Esophagus squamous epithelium (tissue), 5 donors: ENCODE results near the gene CDKN2B-AS1. TPM values are rescaled to one million over a fixed set of nuclear protein-coding genes. Genes with fewer than 3 reads are reported as not detected.

ENCODE experiments used
- DNase-seq: peaks from one replicate; lab custom pipeline; 2025; lab: John Stamatoyannopoulos, UW
- H3K27ac ChIP-seq, 4 donors: fragments of 200-600 bp; sonication (generic); one replicate each; pipeline ENCODE4 v1.5.1; 2016 to 2019; ENCODE audit warnings: mild to moderate bottlenecking in 1 of 4
- H3K27me3 ChIP-seq, 4 donors: fragments of 200-600 bp; sonication (generic); 1 replicate in 3 of 4; 2 replicates in 1 of 4; pipeline versions ENCODE4 v1.5.1 to v1.6.0; 2017 to 2021; ENCODE audit warnings: antibody characterized with exemption in 1 of 4
- H3K36me3 ChIP-seq, 3 donors: fragments of 200-600 bp; sonication (generic); one replicate each; pipeline ENCODE4 v1.5.1; 2016 to 2019
- H3K4me1 ChIP-seq, 3 donors: fragments of 200-600 bp; sonication (generic); one replicate each; pipeline ENCODE4 v1.5.1; 2017 to 2019
- H3K4me3 ChIP-seq, 4 donors: fragments of 200-600 bp; sonication (generic); 1 replicate in 3 of 4; 2 replicates in 1 of 4; pipeline ENCODE4 v1.5.1; 2016 to 2019; ENCODE audit warnings: mild to moderate bottlenecking in 2 of 4, moderate library complexity in 1 of 4
- H3K9me3 ChIP-seq, 3 donors: fragments of 200-600 bp; sonication (generic); one replicate each; pipeline ENCODE4 v1.5.1; 2016 to 2019
- POLR2A ChIP-seq, 4 donors: fragments of 450-650 bp; IDR thresholded peaks; one replicate each; pipeline ENCODE4 v1.6.1; 2017; ENCODE audit warnings: antibody characterized with exemption in 4 of 4, mild to moderate bottlenecking in 4 of 4, moderate library complexity in 3 of 4
- WGBS, 2 donors: methylation state at CpG; one replicate each; pipeline ENCODE4 v1.1.5; 2018; 5-methylcytosine and 5-hydroxymethylcytosine counted together
- intact Hi-C: fragments of 100-400 bp; cut with DNase I; formaldehyde crosslinking; loops from one replicate; pipeline ENCODE4 v1.15.0; 2022
- total RNA-seq, 4 donors: library from RNA; depleted of rRNA; stranded (reverse); fragments of >200 nt; gene quantifications; one replicate each; pipeline ENCODE4 v1.1.0, GENCODE V29; 2016
- TF ChIP-seq, protein P1 (sequence below), 6 experiments: fragments of 450-650 bp in 4 of 6; fragments of 200-600 bp in 2 of 6; sonication (generic) in 2 of 6; IDR thresholded peaks; one replicate each; pipeline ENCODE4 v1.5.1; 2016 to 2019; ENCODE audit warnings: antibody characterized with exemption in 6 of 6, mild to moderate bottlenecking in 4 of 6, moderate library complexity in 4 of 6
- donor health status: DM: yes; HTN: yes; CAD: no.

Gene CDKN2B-AS1
- total RNA-seq, 4 donors from 2014 or later = 0.48 to 1.7 (median 0.80) TPM

DNA sequence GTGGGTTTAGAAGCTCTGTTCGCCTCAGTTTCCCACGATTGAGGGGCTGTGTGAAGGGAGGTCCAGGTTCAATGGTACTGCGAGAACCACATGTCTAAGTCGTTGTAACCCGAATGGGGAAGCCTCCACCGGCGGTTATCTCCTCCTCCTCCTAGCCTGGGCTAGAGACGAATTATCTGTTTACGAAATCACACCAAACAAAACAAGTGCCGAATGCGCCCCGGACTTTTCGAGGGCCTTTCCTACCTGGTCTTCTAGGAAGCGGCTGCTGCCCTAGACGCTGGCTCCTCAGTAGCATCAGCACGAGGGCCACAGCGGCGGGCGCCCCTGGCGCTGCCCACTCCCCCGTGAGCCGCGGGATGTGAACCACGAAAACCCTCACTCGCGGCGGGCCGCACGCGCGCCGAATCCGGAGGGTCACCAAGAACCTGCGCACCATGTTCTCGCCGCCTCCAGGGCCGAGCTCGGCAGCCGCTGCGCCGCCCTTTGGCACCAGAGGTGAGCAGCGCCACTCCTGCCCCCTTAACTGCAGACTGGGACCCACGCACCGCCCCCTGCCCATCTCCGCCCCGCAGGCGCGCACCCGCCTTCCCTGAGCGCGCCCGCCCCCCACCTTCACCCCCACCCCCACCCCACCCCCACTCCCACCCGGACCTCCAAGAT lies 567 bp upstream of the CDKN2B-AS1 start, which contains the start of gene CDKN2A:
Gene CDKN2A (minus strand): TSS at position 500 of the 663 bp plus-strand sequence.
- peak within 1 kb of the TSS; percentile 81 to 92 (median 84) for H3K27ac ChIP-seq
- DNase-seq = no peak
- intact Hi-C loops = loop anchor here (10.0 kb wide), 1 partner anchor 179 kb away; no protein-coding TSS in a partner anchor
- H3K9me3 ChIP-seq = no peaks in the 10 kb centered on the region
- peaks cover 4 to 28% (median 5%) of the 10 kb centered on the region in 3 donors for H3K4me1 ChIP-seq
- H3K4me3 ChIP-seq = peak within 1 kb of the TSS; percentile 76 to 90 (median 78)
- 15 to 43% methylated on average over 1 to 15 of the region's 53 CpGs for WGBS, 2 donors
- TF ChIP-seq, protein P1, sequence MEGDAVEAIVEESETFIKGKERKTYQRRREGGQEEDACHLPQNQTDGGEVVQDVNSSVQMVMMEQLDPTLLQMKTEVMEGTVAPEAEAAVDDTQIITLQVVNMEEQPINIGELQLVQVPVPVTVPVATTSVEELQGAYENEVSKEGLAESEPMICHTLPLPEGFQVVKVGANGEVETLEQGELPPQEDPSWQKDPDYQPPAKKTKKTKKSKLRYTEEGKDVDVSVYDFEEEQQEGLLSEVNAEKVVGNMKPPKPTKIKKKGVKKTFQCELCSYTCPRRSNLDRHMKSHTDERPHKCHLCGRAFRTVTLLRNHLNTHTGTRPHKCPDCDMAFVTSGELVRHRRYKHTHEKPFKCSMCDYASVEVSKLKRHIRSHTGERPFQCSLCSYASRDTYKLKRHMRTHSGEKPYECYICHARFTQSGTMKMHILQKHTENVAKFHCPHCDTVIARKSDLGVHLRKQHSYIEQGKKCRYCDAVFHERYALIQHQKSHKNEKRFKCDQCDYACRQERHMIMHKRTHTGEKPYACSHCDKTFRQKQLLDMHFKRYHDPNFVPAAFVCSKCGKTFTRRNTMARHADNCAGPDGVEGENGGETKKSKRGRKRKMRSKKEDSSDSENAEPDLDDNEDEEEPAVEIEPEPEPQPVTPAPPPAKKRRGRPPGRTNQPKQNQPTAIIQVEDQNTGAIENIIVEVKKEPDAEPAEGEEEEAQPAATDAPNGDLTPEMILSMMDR (IDR thresholded peaks at IDR 0.05) = no peak
- TF ChIP-seq POLR2A (IDR thresholded peaks at IDR 0.05) = peak in 1 of 4 donors; percentile 13
- no peaks in the 10 kb centered on the region for H3K36me3 ChIP-seq
- H3K27me3 ChIP-seq = peaks cover 0 to 83% (median 9%) of the 10 kb centered on the region in 4 donors

DNA sequence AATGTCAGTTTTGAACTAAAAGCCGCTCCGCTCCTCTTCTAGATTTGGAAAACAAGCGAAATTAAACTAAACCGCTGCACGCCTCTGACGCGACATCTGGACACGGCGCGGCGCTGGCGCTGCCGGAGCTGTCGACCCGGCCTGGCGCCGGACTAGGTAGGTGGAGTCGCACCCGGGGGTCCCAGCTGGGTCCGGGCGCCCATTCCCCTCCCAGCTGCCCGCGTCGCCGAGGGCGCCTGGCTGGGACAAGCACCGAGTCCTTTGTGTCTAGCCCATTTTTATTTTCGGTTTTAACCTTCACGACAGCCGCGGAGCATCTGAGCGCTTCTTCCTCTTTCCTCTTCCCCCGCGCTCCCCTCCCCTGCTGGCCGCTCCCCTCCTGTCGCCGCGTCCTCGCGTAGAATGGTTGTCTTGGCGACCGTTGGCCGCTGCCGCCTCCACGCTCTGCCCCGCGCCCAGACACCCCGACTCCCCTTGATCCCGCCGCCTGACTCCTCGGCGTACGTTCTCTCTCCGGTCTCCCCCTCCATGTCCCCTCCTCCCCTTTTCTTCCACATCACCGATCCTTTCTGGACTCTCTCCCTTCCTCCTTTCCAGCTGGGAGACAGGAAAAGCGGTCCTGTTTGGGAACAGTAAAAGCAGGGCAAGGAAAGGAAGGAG lies 545 bp downstream of the CDKN2B-AS1 start:
- intact Hi-C loops = loop anchor here (10.0 kb wide), 1 partner anchor 180 kb away; no protein-coding TSS in a partner anchor
- H3K27me3 ChIP-seq = peaks cover 0 to 79% (median under 1%) of the 10 kb centered on the region in 4 donors
- no peaks in the 10 kb centered on the region for H3K9me3 ChIP-seq
- TF ChIP-seq, protein P1 (IDR thresholded peaks at IDR 0.05) = no peak
- peak in 1 of 4 donors; percentile 58 for TF ChIP-seq POLR2A (IDR thresholded peaks at IDR 0.05)
- H3K4me1 ChIP-seq = peaks cover 4 to 28% (median 5%) of the 10 kb centered on the region in 3 donors
- H3K36me3 ChIP-seq = no peaks in the 10 kb centered on the region
- peak overlapping the region; percentile 76 to 90 (median 78) for H3K4me3 ChIP-seq
- DNase-seq = peak; percentile 58
- 0 to 1% methylated on average over 32 to 52 of the region's 56 CpGs for WGBS, 2 donors
- H3K27ac ChIP-seq = peak overlapping the region; percentile 81 to 92 (median 84)

DNA sequence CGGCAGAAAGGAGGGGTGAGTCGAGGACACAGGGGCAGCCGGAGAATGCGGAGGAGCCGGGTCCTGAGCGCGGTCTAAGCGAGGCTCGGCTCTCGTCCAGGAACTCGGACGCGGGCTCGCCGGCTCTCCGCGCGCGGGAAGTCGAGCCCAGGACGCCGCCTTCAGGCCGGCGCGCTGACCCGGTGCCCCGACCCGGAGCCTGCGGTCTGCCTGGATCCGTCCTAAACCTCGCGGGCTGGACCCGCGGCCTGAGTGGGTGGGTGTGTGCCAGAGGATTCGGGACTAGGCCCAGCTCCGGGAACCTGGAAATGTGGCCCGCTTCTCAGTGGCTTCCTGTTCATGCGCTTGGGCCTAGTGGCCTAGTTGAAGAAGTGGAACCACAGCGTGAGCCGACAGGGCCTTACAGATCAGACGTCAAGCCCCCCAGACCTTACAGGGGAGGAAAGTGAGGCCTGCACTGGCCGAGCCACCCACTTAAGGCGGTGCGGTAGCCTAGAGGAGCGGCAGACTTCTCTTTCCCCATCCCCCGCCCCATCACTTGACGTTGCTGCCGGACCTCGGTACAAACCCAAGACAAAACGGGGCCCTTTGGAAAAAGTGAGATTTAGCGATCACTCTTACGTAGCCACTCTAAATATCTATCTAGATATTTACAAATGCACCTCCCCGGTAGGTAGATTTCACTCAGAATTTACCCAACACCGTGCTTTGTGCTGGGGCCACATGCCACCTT lies 1.2 kb downstream of the CDKN2B-AS1 start:
- intact Hi-C loops = loop anchor here (10.0 kb wide), 1 partner anchor 181 kb away; no protein-coding TSS in a partner anchor
- 46 to 65% methylated on average over 10 to 16 of the region's 54 CpGs for WGBS, 2 donors
- TF ChIP-seq, protein P1 (IDR thresholded peaks at IDR 0.05) = peak in 2 of 6 experiments; percentile 16 to 22
- no peak for TF ChIP-seq POLR2A (IDR thresholded peaks at IDR 0.05)
- no peaks in the 10 kb centered on the region for H3K36me3 ChIP-seq
- DNase-seq = peak; percentile 26
- peak overlapping the region; percentile 81 to 92 (median 84) for H3K27ac ChIP-seq
- peak overlapping the region; percentile 76 to 90 (median 78) for H3K4me3 ChIP-seq
- H3K4me1 ChIP-seq = peaks cover 4 to 28% (median 5%) of the 10 kb centered on the region in 3 donors
- H3K9me3 ChIP-seq = no peaks in the 10 kb centered on the region
- H3K27me3 ChIP-seq = peaks cover 0 to 78% (median 0%) of the 10 kb centered on the region in 4 donors

DNA sequence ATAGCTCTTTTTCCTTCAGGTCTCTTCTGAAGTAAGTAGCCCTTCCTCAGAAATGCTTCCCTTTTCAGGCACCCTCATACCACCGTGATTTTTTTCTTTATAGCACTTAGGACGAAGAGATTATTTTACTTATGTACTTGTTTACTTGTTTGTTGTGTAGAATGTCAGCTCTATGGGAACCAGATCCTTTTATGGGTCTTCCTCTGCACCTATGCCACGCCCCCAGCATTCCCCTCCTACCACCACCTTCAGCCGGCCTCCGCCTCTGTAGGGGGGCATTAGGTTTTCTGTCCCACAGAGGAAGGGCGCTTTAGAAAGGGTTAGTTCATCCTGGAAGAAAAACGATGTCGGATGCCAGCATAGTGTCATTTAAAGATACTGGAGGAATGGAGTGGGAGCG lies 1.8 kb downstream of the CDKN2B-AS1 start:
- TF ChIP-seq, protein P1 (IDR thresholded peaks at IDR 0.05) = no peak
- TF ChIP-seq POLR2A (IDR thresholded peaks at IDR 0.05) = no peak
- intact Hi-C loops = loop anchor here (10.0 kb wide), 1 partner anchor 182 kb away; no protein-coding TSS in a partner anchor
- DNase-seq = no peak
- 73 to 75% methylated on average over 6 to 9 of the region's 9 CpGs for WGBS, 2 donors
- no peak overlapping the region for H3K27ac ChIP-seq
- H3K4me1 ChIP-seq = peaks cover 4 to 28% (median 5%) of the 10 kb centered on the region in 3 donors
- no peaks in the 10 kb centered on the region for H3K9me3 ChIP-seq
- H3K27me3 ChIP-seq = peaks cover 0 to 78% (median 0%) of the 10 kb centered on the region in 4 donors
- no peaks in the 10 kb centered on the region for H3K36me3 ChIP-seq
- no peak overlapping the region for H3K4me3 ChIP-seq
